GM12873 (cell line): ENCODE results near the gene LGR6.

Experiments used
- CTCF ChIP-seq: IDR thresholded peaks from 2 replicates; pipeline ENCODE4 v1.5.1; 2012; ENCODE audit warnings: low read depth, mild to moderate bottlenecking, moderate library complexity, low read length, control low read depth; ENCODE audit not compliant: insufficient read depth; ENCODE audit errors: missing control alignments

The LGR6 gene

GRCh38 chr1:202227997-202228401 is 34.4 kb downstream of the LGR6 start:
- no peak for TF ChIP-seq CTCF

- TF ChIP-seq CTCF: no peak
These were observed 35.0 kb downstream of the LGR6 start for GRCh38 chr1:202228484-202229122.

GRCh38 chr1:202229376-202229775 is 35.8 kb downstream of the LGR6 start:
- no peak for TF ChIP-seq CTCF

GRCh38 chr1:202230061-202230938 is 36.7 kb downstream of the LGR6 start:
- no peak for TF ChIP-seq CTCF

- no peak for TF ChIP-seq CTCF
These were observed 37.5 kb downstream of the LGR6 start for GRCh38 chr1:202230939-202231645.

- TF ChIP-seq CTCF: no peak
These were observed 39.6 kb downstream of the LGR6 start for GRCh38 chr1:202233171-202233570.

GRCh38 chr1:202233804-202234203 is 40.2 kb downstream of the LGR6 start:
- TF ChIP-seq CTCF: no peak
